DMS153 treated with DMSO at 0.1 percent for 48 hours (cell line): Measurements from ENCODE around the gene FAM168A.

Experiments used
- DNase-seq: peaks from one replicate; lab custom pipeline; 2025; ENCODE audit not compliant: unreplicated experiment; lab: John Stamatoyannopoulos, UW

The FAM168A gene

GRCh38 chr11:73524774-73525173, 73.1 kb downstream of the FAM168A start:
- DNase-seq: no peak

- no peak for DNase-seq
Observed at GRCh38 chr11:73521621-73522020, 76.3 kb downstream of the FAM168A start.

GRCh38 chr11:73520353-73521061, 77.4 kb downstream of the FAM168A start:
- no peak for DNase-seq

- DNase-seq: no peak
Observed at GRCh38 chr11:73519266-73519665, 78.6 kb downstream of the FAM168A start.

GRCh38 chr11:73518195-73518594, 79.7 kb downstream of the FAM168A start:
- no peak for DNase-seq

GRCh38 chr11:73516080-73516479, 81.8 kb downstream of the FAM168A start:
- no peak for DNase-seq

GRCh38 chr11:73513707-73514106, 84.2 kb downstream of the FAM168A start:
- DNase-seq: no peak

GRCh38 chr11:73510877-73511276, 87.0 kb downstream of the FAM168A start:
- DNase-seq: no peak

GRCh38 chr11:73510106-73510505, 87.8 kb downstream of the FAM168A start:
- DNase-seq: no peak

- no peak for DNase-seq
Observed at GRCh38 chr11:73509188-73509587, 88.7 kb downstream of the FAM168A start.

GRCh38 chr11:73508243-73509176, 89.4 kb downstream of the FAM168A start:
- no peak for DNase-seq

GRCh38 chr11:73507086-73507485, 90.8 kb downstream of the FAM168A start:
- no peak for DNase-seq

- DNase-seq: no peak
Observed at GRCh38 chr11:73506038-73506437, 91.9 kb downstream of the FAM168A start.

- no peak for DNase-seq
Observed at GRCh38 chr11:73498343-73498742, 99.6 kb downstream of the FAM168A start.

- DNase-seq: no peak
Observed at GRCh38 chr11:73496134-73496533, 101.8 kb downstream of the FAM168A start.

- no peak for DNase-seq
Observed at GRCh38 chr11:73495731-73496130, 102.2 kb downstream of the FAM168A start.

- no peak for DNase-seq
Observed at GRCh38 chr11:73493956-73494598, 103.8 kb downstream of the FAM168A start.

GRCh38 chr11:73481626-73482025, 116.3 kb downstream of the FAM168A start:
- no peak for DNase-seq

GRCh38 chr11:73480677-73481076, 117.2 kb downstream of the FAM168A start:
- no peak for DNase-seq

- DNase-seq: no peak
Observed at GRCh38 chr11:73478737-73479347, 119.1 kb downstream of the FAM168A start.

- DNase-seq: no peak
Observed at GRCh38 chr11:73477518-73477917, 120.4 kb downstream of the FAM168A start.
